CD4-positive, alpha-beta memory T cell (primary cell): Measurements from ENCODE around the gene CHRNA5. TPM values are rescaled to one million over a fixed set of nuclear protein-coding genes. Genes with fewer than 3 reads are reported as not detected.
A peak's percentile ranks its signal among the peaks of the same experiment; 100 is the strongest.
"Not testable (repeated sequence)": the region's sequence is repeated elsewhere in the genome, so short reads cannot be mapped to it uniquely, and the experiment has no call there.

Experiments used
- CTCF ChIA-PET: fragments of 350-600 bp; sonication (Branson Sonifier 250); formaldehyde crosslinking; loops from one replicate; lab custom pipeline; 2021; ENCODE audit warnings: inconsistent platforms; ENCODE audit not compliant: partially characterized antibody; lab: Charles Lee
- POLR2A ChIA-PET: fragments of 350-600 bp; sonication (Branson Sonifier 250); formaldehyde crosslinking; loops from one replicate; lab custom pipeline; 2021; ENCODE audit not compliant: partially characterized antibody; lab: Charles Lee
- DNase-seq, 5 donors: peaks; one replicate each; pipeline versions ENCODE4 v3.0.0 to v3.0.0-alpha.2; 2020 to 2022; ENCODE audit warnings: mixed read lengths in 1 of 5
- H3K27ac ChIP-seq: one replicate; pipeline ENCODE4 v1.7.0; 2013; ENCODE audit warnings: low read depth, low read length
- H3K27me3 ChIP-seq: 2 replicates; pipeline ENCODE4 v1.7.0; 2013; ENCODE audit warnings: mild to moderate bottlenecking, low read length, moderate library complexity; ENCODE audit not compliant: insufficient read depth
- H3K36me3 ChIP-seq: 2 replicates; pipeline ENCODE4 v1.7.0; 2013; ENCODE audit warnings: mild to moderate bottlenecking, low read length, moderate library complexity; ENCODE audit not compliant: insufficient read depth
- H3K4me1 ChIP-seq: 2 replicates; pipeline ENCODE4 v1.7.0; 2013; ENCODE audit warnings: mild to moderate bottlenecking, low read length, moderate library complexity; ENCODE audit not compliant: insufficient read depth
- H3K4me3 ChIP-seq, 2 donors: one replicate each; pipeline ENCODE4 v1.7.0; 2013; ENCODE audit warnings: low read length in 2 of 2, mild to moderate bottlenecking in 1 of 2
- H3K9me3 ChIP-seq, 2 donors: one replicate each; pipeline ENCODE4 v1.7.0; 2013; ENCODE audit warnings: low read length in 2 of 2, control low read depth in 1 of 2; ENCODE audit not compliant: control insufficient read depth in 1 of 2
- H3K27ac Mint-ChIP-seq, 7 donors: one replicate each; pipeline ENCODE4 v1.8.0; 2020 to 2021; ENCODE audit warnings: mixed read lengths in 7 of 7, mild to moderate bottlenecking in 6 of 7, inconsistent platforms in 3 of 7, moderate library complexity in 3 of 7
- H3K27me3 Mint-ChIP-seq, 2 donors: one replicate each; pipeline ENCODE4 v1.8.0; 2020 to 2021; ENCODE audit warnings: mixed read lengths in 2 of 2
- H3K36me3 Mint-ChIP-seq, 2 donors: one replicate each; pipeline ENCODE4 v1.8.0; 2020 to 2021; ENCODE audit warnings: mixed read lengths in 2 of 2, inconsistent platforms in 1 of 2, mild to moderate bottlenecking in 1 of 2
- H3K4me1 Mint-ChIP-seq, 4 donors: one replicate each; pipeline ENCODE4 v1.8.0; 2020 to 2021; ENCODE audit warnings: mixed read lengths in 4 of 4, mild to moderate bottlenecking in 1 of 4
- H3K4me3 Mint-ChIP-seq, 8 donors: one replicate each; pipeline ENCODE4 v1.8.0; 2020 to 2021; ENCODE audit warnings: mixed read lengths in 8 of 8, mild to moderate bottlenecking in 7 of 8, moderate library complexity in 6 of 8, inconsistent platforms in 3 of 8
- H3K9me3 Mint-ChIP-seq, 8 donors: one replicate each; pipeline ENCODE4 v1.8.0; 2020 to 2021; ENCODE audit warnings: mixed read lengths in 8 of 8, mild to moderate bottlenecking in 5 of 8, inconsistent platforms in 3 of 8, moderate library complexity in 1 of 8
- intact Hi-C: fragments of 100-400 bp; cut with micrococcal nuclease; formaldehyde crosslinking; loops from one replicate; pipeline ENCODE4 v1.15.1; 2023
- polyA plus RNA-seq, 2 donors: library from polyadenylated mRNA; unstranded; fragments of 300-500 nt; fragmentation: Illumina TruSeq; gene quantifications; one replicate each; pipeline ENCODE4 v1.2.3, GENCODE V29; 2021
- total RNA-seq, 2 experiments: library from RNA; stranded (reverse); gene quantifications; one replicate each; pipeline ENCODE4 v1.2.3, GENCODE V29; 2021

Gene CHRNA5
- total and polyA plus RNA-seq, 4 experiments from 2014 or later, result 0.07 to 1.6 (median 1.0) TPM

- peaks cover 24 to 55% of the 10 kb centered on the region in 2 donors for H3K36me3 Mint-ChIP-seq
- DNase-seq, result no peak
- H3K27me3 Mint-ChIP-seq, result no peaks in the 10 kb centered on the region
- intact Hi-C loops, result no loop called here
- peaks cover 44% of the 10 kb centered on the region for H3K36me3 ChIP-seq
- H3K9me3 ChIP-seq, result no peaks in the 10 kb centered on the region
- POLR2A ChIA-PET, result interaction anchor here (0.7 to 3.0 kb wide), 4 partner anchors 10 to 99 kb away, joined by 4 to 20 read pairs (median 4); partner anchors contain the start of genes CHRNA5 and PSMA4
- H3K4me3 Mint-ChIP-seq, result no peak overlapping the region
- H3K4me1 Mint-ChIP-seq, result peaks cover 0 to 3% (median 1%) of the 10 kb centered on the region in 4 donors
- H3K27ac Mint-ChIP-seq, result no peak overlapping the region
- H3K9me3 Mint-ChIP-seq, result no peaks in the 10 kb centered on the region
- no peaks in the 10 kb centered on the region for H3K4me1 ChIP-seq
- H3K27ac ChIP-seq, result no peak overlapping the region
- H3K4me3 ChIP-seq, result no peak overlapping the region
- CTCF ChIA-PET, result no interaction called here
- no peaks in the 10 kb centered on the region for H3K27me3 ChIP-seq
Measured at GRCh38 chr15:78550194-78550593, 15.1 kb upstream of the CHRNA5 start.

DNA sequence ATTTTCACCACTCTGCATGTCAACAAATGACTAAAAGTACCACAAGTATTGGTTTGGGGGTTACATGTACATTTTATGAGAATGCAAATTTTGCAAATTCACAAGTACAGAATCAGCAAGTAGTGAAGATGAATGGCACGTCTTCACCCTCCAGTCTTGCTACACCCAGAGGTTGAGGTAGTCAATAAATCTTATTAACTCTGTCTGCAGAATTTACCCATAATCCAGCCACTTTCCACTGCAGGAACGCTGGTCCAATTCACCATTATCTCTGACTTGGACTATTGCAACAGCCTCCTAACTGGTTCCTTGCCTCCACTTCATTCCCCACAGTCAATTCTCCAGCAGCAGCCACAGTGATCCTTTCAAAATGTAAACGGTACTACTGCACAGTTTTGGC is 14.5 kb upstream of the CHRNA5 start:
- H3K27ac ChIP-seq, result no peak overlapping the region

GRCh38 chr15:78551902-78552301 is 13.4 kb upstream of the CHRNA5 start:
- H3K27me3 Mint-ChIP-seq, result no peaks in the 10 kb centered on the region
- no peak overlapping the region for H3K27ac ChIP-seq
- POLR2A ChIA-PET, result no interaction called here

More for the DNA sequence above, 14.5 kb upstream of the CHRNA5 start:
- ChIA-PET CTCF (no interaction called here), POLR2A (interaction anchor here (1.5 to 3.0 kb wide), 2 partner anchors 10 to 12 kb away, joined by 4 to 20 read pairs; partner anchors contain the start of gene PSMA4)
- no peaks in the 10 kb centered on the region for H3K27me3 ChIP-seq
- no peaks in the 10 kb centered on the region for H3K9me3 ChIP-seq
- DNase-seq, result no peak
- H3K9me3 Mint-ChIP-seq, result no peaks in the 10 kb centered on the region
- no peak overlapping the region for H3K4me3 ChIP-seq
- H3K27ac Mint-ChIP-seq, result peak overlapping the region in 3 of 7 donors; percentile 4 to 86 (median 7)
- peaks cover 38% of the 10 kb centered on the region for H3K36me3 ChIP-seq
- intact Hi-C loops, result no loop called here
- no peaks in the 10 kb centered on the region for H3K27me3 Mint-ChIP-seq
- no peaks in the 10 kb centered on the region for H3K4me1 ChIP-seq
- no peak overlapping the region for H3K4me3 Mint-ChIP-seq
- H3K36me3 Mint-ChIP-seq, result peaks cover 19 to 49% of the 10 kb centered on the region in 2 donors
- peaks cover 0 to 3% (median 1%) of the 10 kb centered on the region in 4 donors for H3K4me1 Mint-ChIP-seq

GRCh38 chr15:78552597-78552996 is 12.7 kb upstream of the CHRNA5 start:
- Mint-ChIP-seq H3K27me3 (peaks cover 0 to 1% of the 10 kb centered on the region in 2 donors), H3K9me3 (peaks cover 0 to 1% (median 0%) of the 10 kb centered on the region in 8 donors), H3K4me3 (no peak overlapping the region), H3K36me3 (peaks cover 19 to 34% of the 10 kb centered on the region in 2 donors), H3K27ac (no peak overlapping the region), H3K4me1 (peaks cover 0 to 2% (median 0%) of the 10 kb centered on the region in 4 donors)
- no peaks in the 10 kb centered on the region for H3K27me3 ChIP-seq
- no peak for DNase-seq
- no peak overlapping the region for H3K4me3 ChIP-seq
- CTCF ChIA-PET, result interaction anchor here (0.6 to 1.1 kb wide), 3 partner anchors 10 to 257 kb away, joined by 3 read pairs; no protein-coding TSS in a partner anchor
- H3K9me3 ChIP-seq, result no peaks in the 10 kb centered on the region
- H3K36me3 ChIP-seq, result peaks cover 22% of the 10 kb centered on the region
- no peak overlapping the region for H3K27ac ChIP-seq
- H3K4me1 ChIP-seq, result no peaks in the 10 kb centered on the region
- POLR2A ChIA-PET, result interaction anchor here (0.9 kb wide), 1 partner anchor 12 kb away, joined by 4 read pairs; the partner anchor contains the start of gene CHRNA5
- intact Hi-C loops, result no loop called here

More at GRCh38 chr15:78551902-78552301, 13.4 kb upstream of the CHRNA5 start:
- Mint-ChIP-seq H3K36me3 (peaks cover 19 to 39% of the 10 kb centered on the region in 2 donors), H3K4me3 (no peak overlapping the region), H3K4me1 (peaks cover 0 to 2% (median 0%) of the 10 kb centered on the region in 4 donors), H3K27ac (no peak overlapping the region), H3K9me3 (no peaks in the 10 kb centered on the region)
- no peak for DNase-seq
- Histone ChIP-seq H3K36me3 (peaks cover 29% of the 10 kb centered on the region), H3K4me1 (no peaks in the 10 kb centered on the region), H3K27me3 (no peaks in the 10 kb centered on the region), H3K4me3 (no peak overlapping the region), H3K9me3 (no peaks in the 10 kb centered on the region)
- CTCF ChIA-PET, result interaction anchor here (1.0 to 1.1 kb wide), 2 partner anchors 9 to 129 kb away, joined by 3 read pairs; no protein-coding TSS in a partner anchor
- intact Hi-C loops, result no loop called here

GRCh38 chr15:78560201-78560600 is 5.1 kb upstream of the CHRNA5 start:
- DNase-seq, intact Hi-C loops, H3K9me3 ChIP-seq, H3K4me3 Mint-ChIP-seq, H3K27me3 ChIP-seq, H3K27me3 Mint-ChIP-seq, H3K4me1 ChIP-seq, H3K4me3 ChIP-seq, H3K27ac ChIP-seq, H3K36me3 Mint-ChIP-seq, H3K27ac Mint-ChIP-seq, H3K36me3 ChIP-seq, POLR2A ChIA-PET, H3K9me3 Mint-ChIP-seq, CTCF ChIA-PET: not testable (repeated sequence)
- peaks cover 3 to 11% (median 6%) of the 10 kb centered on the region in 4 donors for H3K4me1 Mint-ChIP-seq

DNA sequence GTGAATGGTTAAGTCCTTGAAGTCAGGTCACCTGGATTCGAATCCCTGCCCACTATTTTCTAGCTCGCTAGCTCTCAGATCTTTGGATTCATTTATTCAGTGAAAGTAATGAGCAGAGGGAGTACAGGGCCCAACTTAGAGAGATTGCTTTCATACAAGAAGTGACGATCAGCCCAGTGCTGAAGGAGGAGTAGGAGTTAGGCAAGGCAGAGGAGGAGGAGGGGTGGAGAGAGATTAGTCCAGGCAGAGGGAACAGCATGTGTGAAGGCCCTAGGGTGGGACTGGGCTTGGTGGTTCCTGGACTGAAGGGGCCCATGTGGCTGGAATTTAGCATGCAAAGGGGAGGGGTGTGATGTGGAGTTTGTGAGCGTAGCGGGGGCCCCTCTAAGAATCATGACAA is 3.8 kb upstream of the CHRNA5 start:
- peaks cover 7 to 19% (median 12%) of the 10 kb centered on the region in 4 donors for H3K4me1 Mint-ChIP-seq
- H3K36me3 Mint-ChIP-seq, result peaks cover 2 to 3% of the 10 kb centered on the region in 2 donors
- H3K9me3 Mint-ChIP-seq, result peaks cover 0 to 2% (median 0%) of the 10 kb centered on the region in 8 donors
- no peaks in the 10 kb centered on the region for H3K36me3 ChIP-seq
- H3K4me1 ChIP-seq, result peaks cover 15% of the 10 kb centered on the region
- peak overlapping the region in 1 of 8 donors; percentile 11 for H3K4me3 Mint-ChIP-seq
- no peak for DNase-seq
- peak overlapping the region in 1 of 7 donors; percentile 5 for H3K27ac Mint-ChIP-seq
- no peak overlapping the region for H3K27ac ChIP-seq
- ChIA-PET CTCF (no interaction called here), POLR2A (no interaction called here)
- H3K27me3 Mint-ChIP-seq, result peaks cover 4 to 5% of the 10 kb centered on the region in 2 donors
- no peak overlapping the region for H3K4me3 ChIP-seq
- peaks cover 6% of the 10 kb centered on the region for H3K27me3 ChIP-seq
- intact Hi-C loops, result no loop called here
- H3K9me3 ChIP-seq, result no peaks in the 10 kb centered on the region

DNA sequence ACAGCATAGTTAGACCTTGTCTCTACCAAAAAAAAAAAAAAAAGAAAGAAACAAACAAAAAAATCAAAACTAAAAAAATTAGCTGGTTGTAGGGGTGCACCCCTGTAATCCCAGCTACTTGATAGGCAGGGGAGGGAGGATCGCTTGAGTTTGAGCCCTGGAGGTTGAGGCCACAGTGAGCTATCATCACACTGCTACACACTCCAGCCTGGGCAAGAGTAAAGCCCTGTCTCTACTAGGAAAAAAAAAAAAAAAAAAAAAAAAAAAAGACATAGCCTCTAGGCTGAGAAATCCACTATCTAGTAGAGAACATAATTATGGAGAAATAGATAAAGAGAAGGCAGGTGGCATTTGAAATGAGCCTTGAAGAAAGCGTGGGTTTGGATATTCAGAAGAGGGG is 2.2 kb upstream of the CHRNA5 start:
- Histone ChIP-seq H3K9me3 (no peaks in the 10 kb centered on the region), H3K4me3 (no peak overlapping the region), H3K36me3 (no peaks in the 10 kb centered on the region), H3K4me1 (peaks cover 18% of the 10 kb centered on the region), H3K27me3 (peaks cover 8% of the 10 kb centered on the region), H3K27ac (no peak overlapping the region)
- H3K27ac Mint-ChIP-seq, result no peak overlapping the region
- no peak for DNase-seq
- peaks cover 5 to 10% of the 10 kb centered on the region in 2 donors for H3K27me3 Mint-ChIP-seq
- peaks cover 7 to 24% (median 17%) of the 10 kb centered on the region in 4 donors for H3K4me1 Mint-ChIP-seq
- CTCF ChIA-PET, result interaction anchor here (0.7 kb wide), 1 partner anchor 17 kb away, joined by 3 read pairs; no protein-coding TSS in a partner anchor
- intact Hi-C loops, result no loop called here
- POLR2A ChIA-PET, result interaction anchor here (1.5 to 4.8 kb wide), 2 partner anchors 13 to 22 kb away, joined by 4 to 45 read pairs; partner anchors contain the start of gene PSMA4
- peaks cover 2 to 3% of the 10 kb centered on the region in 2 donors for H3K36me3 Mint-ChIP-seq
- peak overlapping the region in 1 of 8 donors; percentile 37 for H3K4me3 Mint-ChIP-seq
- no peaks in the 10 kb centered on the region for H3K9me3 Mint-ChIP-seq
